Testis (tissue), 2 donors: ENCODE data around the gene FGF12.

Experiments
- CTCF ChIP-seq, 3 experiments: fragments of 450-650 bp in 2 of 3; fragments of 200-600 bp in 1 of 3; sonication (generic) in 1 of 3; IDR thresholded peaks; one replicate each; pipeline ENCODE4 v1.5.1; 2016 to 2019; ENCODE audit warnings: antibody characterized with exemption in 3 of 3, mild to moderate bottlenecking in 2 of 3, moderate library complexity in 1 of 3
- POLR2A ChIP-seq: fragments of 450-650 bp; IDR thresholded peaks from one replicate; pipeline ENCODE4 v1.6.1; 2017; ENCODE audit warnings: antibody characterized with exemption, mild to moderate bottlenecking, moderate library complexity

GRCh38 chr3:192262001-192262400 lies 465.3 kb downstream of the FGF12 start:
- TF ChIP-seq CTCF (IDR thresholded peaks at IDR 0.05) (no peak), POLR2A (no peak)
